ENCODE results near the gene NUMB. TPM values are rescaled to one million over a fixed set of nuclear protein-coding genes. Genes with fewer than 3 reads are reported as not detected.
"Not testable (repeated sequence)": the region's sequence is repeated elsewhere in the genome, so short reads cannot be mapped to it uniquely, and the experiment has no call there.

The NUMB gene
- total and polyA plus RNA-seq, 12 donors: 24.6 to 63.3 (median 48.4) TPM

- DNase-seq: no peak
- no peaks in the 10 kb centered on the region for H3K36me3 ChIP-seq (replicated peaks in 1 of 2)
- WGBS, 4 donors: 73 to 82% (median 79%) methylated on average over 3 of the region's 3 CpGs
- H3K27me3 ChIP-seq: no peaks in the 10 kb centered on the region
- intact Hi-C loops (cut with DNase I): no loop called here
- H3K9me3 ChIP-seq (replicated peaks in 1 of 3): peaks cover 0 to 12% (median 0%) of the 10 kb centered on the region in 3 donors
- TF ChIP-seq POLR2A (IDR thresholded peaks at IDR 0.05) (no peak), CTCF (IDR thresholded peaks at IDR 0.05) (no peak)
- H3K27ac ChIP-seq: no peak overlapping the region
- no peak overlapping the region for H3K4me3 ChIP-seq
- no peaks in the 10 kb centered on the region for H3K4me1 ChIP-seq (replicated peaks in 1 of 2)
Measured at GRCh38 chr14:73386342-73386741, 72.0 kb downstream of the NUMB start.

GRCh38 chr14:73385021-73385420, 73.3 kb downstream of the NUMB start:
- DNase-seq; H3K27ac ChIP-seq; H3K4me1 ChIP-seq (replicated peaks in 1 of 2); H3K4me3 ChIP-seq; H3K36me3 ChIP-seq (replicated peaks in 1 of 2); H3K27me3 ChIP-seq; intact Hi-C loops (cut with DNase I): not testable (repeated sequence)
- 94 to 100% (median 97%) methylated on average over 2 to 4 of the region's 4 CpGs for WGBS, 4 donors
- H3K9me3 ChIP-seq (replicated peaks in 1 of 3): peaks cover 0 to 12% (median 0%) of the 10 kb centered on the region in 3 donors

DNA sequence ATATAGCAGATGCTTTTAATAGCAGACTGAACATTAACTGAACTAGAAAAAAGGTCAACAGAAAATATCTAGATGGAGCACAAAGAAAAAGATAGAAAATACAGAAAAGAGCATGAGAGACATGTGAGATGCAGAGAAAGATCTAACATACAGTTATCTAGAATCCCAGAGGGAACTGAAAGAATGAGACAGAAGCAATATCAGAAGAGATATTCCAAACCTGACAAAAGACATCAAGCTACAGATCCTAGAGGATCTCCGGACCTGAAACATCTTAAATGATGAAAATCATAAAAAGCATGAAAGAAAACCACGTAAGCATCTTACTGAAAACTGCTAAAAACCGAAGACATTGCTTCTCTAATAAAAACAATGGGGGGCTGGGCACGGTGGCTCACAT, 75.0 kb downstream of the NUMB start:
- intact Hi-C loops (cut with DNase I): no loop called here
- no peak overlapping the region for H3K4me3 ChIP-seq
- WGBS, 4 donors: 87 to 96% (median 95%) methylated on average over 4 of the region's 4 CpGs
- no peaks in the 10 kb centered on the region for H3K4me1 ChIP-seq (replicated peaks in 1 of 2)
- H3K27ac ChIP-seq: no peak overlapping the region
- TF ChIP-seq POLR2A (IDR thresholded peaks at IDR 0.05): no peak
- no peaks in the 10 kb centered on the region for H3K36me3 ChIP-seq (replicated peaks in 1 of 2)
- peaks cover 0 to 12% (median 0%) of the 10 kb centered on the region in 3 donors for H3K9me3 ChIP-seq (replicated peaks in 1 of 3)
- H3K27me3 ChIP-seq: no peaks in the 10 kb centered on the region
- DNase-seq: no peak

- no peaks in the 10 kb centered on the region for H3K4me1 ChIP-seq (replicated peaks in 1 of 2)
- TF ChIP-seq CTCF (IDR thresholded peaks at IDR 0.05) (no peak), POLR2A (IDR thresholded peaks at IDR 0.05) (no peak)
- H3K36me3 ChIP-seq (replicated peaks in 1 of 2): no peaks in the 10 kb centered on the region
- intact Hi-C loops (cut with DNase I): no loop called here
- no peak for DNase-seq
- WGBS, 4 donors: 78 to 89% (median 86%) methylated on average over 2 of the region's 2 CpGs
- no peak overlapping the region for H3K4me3 ChIP-seq
- H3K27me3 ChIP-seq: no peaks in the 10 kb centered on the region
- H3K9me3 ChIP-seq (replicated peaks in 1 of 3): peaks cover 0 to 12% (median 0%) of the 10 kb centered on the region in 3 donors
- H3K27ac ChIP-seq: no peak overlapping the region
Measured at GRCh38 chr14:73381380-73382013, 76.8 kb downstream of the NUMB start.

DNA sequence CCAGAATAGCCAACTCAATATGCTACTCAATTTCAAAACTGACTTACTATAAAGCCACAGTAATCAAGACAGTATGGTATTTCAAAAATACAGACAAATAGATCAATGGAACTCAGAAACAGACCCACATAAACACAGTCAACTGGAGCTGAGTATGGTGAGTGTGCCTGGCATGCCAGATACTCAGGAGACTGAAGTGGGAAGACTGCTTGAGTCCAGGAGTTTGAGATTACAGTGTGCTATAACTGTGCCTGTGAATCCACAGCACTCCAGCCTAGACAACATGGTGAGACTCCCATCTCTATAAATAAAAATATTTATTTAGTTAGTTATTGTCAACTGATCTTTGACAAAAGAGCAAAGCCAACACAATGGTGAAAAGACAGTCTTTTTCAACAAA, 81.8 kb downstream of the NUMB start:
- no peak for DNase-seq
- no peaks in the 10 kb centered on the region for H3K36me3 ChIP-seq (replicated peaks in 1 of 2)
- H3K9me3 ChIP-seq (replicated peaks in 1 of 3): no peaks in the 10 kb centered on the region
- no peaks in the 10 kb centered on the region for H3K4me1 ChIP-seq (replicated peaks in 1 of 2)
- H3K27me3 ChIP-seq: no peaks in the 10 kb centered on the region
- H3K27ac ChIP-seq: no peak overlapping the region
- intact Hi-C loops (cut with DNase I): no loop called here
- TF ChIP-seq CTCF (IDR thresholded peaks at IDR 0.05) (no peak), POLR2A (IDR thresholded peaks at IDR 0.05) (no peak)
- no peak overlapping the region for H3K4me3 ChIP-seq

Data from adrenal gland (tissue), 12 donors.